HG02798 (cell line): ENCODE results near the gene OR2T27.
"Not testable (repeated sequence)": the region's sequence is repeated elsewhere in the genome, so short reads cannot be mapped to it uniquely, and the experiment has no call there.

Source experiments
- ATAC-seq: cut with Tn5 transposase; IDR thresholded peaks from one replicate; pipeline ENCODE4 v1.9.1; 2021; ENCODE audit warnings: mild to moderate bottlenecking; ENCODE audit not compliant: unreplicated experiment, poor library complexity

Gene OR2T27, protein sequence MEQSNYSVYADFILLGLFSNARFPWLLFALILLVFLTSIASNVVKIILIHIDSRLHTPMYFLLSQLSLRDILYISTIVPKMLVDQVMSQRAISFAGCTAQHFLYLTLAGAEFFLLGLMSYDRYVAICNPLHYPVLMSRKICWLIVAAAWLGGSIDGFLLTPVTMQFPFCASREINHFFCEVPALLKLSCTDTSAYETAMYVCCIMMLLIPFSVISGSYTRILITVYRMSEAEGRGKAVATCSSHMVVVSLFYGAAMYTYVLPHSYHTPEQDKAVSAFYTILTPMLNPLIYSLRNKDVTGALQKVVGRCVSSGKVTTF

DNA sequence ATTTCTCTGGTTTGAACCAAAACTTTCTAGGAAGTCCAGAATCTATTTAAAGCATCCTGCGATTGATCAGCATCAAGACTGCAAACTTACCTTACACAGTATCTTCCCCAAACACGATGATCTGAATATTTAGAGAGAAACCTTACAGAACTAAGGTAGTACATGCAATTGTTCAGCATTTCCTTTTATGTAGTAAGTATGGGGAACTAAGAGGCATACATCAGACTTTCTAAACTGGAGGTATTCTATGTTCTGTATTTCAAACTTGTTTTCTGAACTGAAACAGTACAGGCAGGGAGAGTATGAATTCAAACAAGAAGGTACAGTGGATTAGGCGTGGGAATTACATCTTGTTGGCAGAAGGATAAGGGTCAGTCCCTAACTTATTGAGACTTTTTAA, at the start of gene OR2T27:
Gene OR2T27 (minus strand): TSS at position 175 of the 400 bp plus-strand sequence. CDS start 4,644 bp downstream, outside the sequence.
- not testable (repeated sequence) for ATAC-seq

- no peak for ATAC-seq
These were observed 49.3 kb upstream of the OR2T27 start for GRCh38 chr1:248704606-248705005.

GRCh38 chr1:248703674-248704073, 48.3 kb upstream of the OR2T27 start:
- ATAC-seq: no peak

GRCh38 chr1:248702714-248703113, 47.4 kb upstream of the OR2T27 start, which contains the start of gene OR14I1:
OR14I1 (minus strand) TSS chr1:248702766.
- no peak for ATAC-seq

GRCh38 chr1:248699099-248699498, 43.8 kb upstream of the OR2T27 start:
- ATAC-seq: no peak

GRCh38 chr1:248697907-248698306, 42.6 kb upstream of the OR2T27 start:
- ATAC-seq: no peak

- ATAC-seq: no peak
These were observed 41.4 kb upstream of the OR2T27 start for GRCh38 chr1:248696774-248697173.

DNA sequence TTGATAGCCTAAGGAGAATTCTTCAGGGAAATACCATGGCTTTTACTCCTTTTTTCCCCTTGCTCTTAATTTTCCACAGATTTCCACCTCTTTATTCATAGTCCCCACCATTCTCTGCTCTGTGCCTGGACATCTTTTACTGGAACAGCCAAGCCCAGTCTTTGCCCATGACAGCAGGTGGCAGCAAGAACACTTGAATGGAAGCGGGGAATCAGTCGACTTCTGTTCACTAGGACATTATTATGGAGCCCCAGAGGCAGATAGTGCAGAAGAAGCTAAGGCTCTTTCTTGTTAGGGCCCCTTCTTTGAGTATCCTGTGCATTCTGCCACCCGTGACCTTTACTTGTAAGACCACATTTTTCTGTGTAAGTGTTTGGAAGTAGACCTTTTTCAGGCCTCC, 40.9 kb upstream of the OR2T27 start:
- ATAC-seq: no peak

DNA sequence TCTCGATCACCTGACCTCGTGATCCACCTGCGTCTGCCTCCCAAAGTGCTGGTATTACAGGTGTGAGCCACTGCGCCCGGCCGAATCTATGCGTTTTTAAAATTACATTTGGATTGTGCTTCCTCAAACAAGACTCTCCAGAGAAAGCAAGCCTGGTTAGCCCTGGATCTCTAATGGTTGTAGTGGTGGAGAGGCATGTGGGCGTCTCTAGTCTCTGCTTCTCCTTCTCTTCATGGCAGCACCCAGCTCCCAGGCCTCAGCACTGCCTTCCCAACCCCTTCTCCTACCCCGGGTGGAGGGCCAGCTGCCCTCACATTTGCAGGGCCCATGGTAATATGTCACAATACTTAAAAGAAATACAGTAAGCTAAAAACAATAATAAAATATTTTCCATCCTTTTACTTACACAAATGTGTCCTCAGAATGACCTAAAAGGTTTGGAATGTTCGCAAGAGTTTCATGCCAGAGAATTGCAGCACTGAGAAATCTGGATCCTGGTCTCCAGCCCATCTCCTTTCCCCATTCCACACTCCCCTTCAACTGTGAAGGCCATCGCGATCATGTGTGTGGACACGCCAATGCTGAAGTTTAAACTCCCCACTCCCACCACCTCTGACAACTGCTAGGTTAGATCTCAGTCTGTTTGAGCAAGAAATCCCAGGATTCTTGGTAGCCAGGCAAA, 40.3 kb upstream of the OR2T27 start:
- no peak for ATAC-seq

DNA sequence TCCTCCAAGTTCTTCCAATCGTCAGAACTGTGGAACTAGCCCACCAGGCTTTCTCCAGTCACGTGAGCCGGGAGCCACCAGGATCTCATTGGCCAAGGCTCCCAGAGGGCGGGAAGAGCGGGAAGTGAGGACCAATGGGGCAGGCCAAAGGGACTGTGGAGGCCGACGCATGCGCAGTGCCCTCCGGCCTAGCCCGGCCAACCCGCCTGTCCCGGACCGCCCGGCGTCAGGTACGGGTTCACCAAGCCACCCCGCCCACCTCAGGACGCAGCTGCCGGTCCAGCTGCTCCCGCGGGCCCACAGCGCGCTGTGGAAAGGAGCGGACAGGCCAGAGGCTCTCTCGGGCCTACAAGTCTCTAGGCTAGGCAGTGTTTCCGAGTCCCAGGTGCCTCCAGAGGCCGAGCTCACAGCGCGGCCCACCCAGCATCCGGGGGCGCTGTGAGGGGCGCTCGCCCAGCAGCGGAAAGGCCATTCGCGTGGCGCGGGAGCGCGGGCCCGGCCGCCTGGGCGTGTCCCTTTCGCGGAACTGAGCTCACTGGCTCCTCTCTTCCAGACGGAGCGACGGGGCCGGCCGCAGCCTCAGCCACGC, 36.3 kb upstream of the OR2T27 start:
- ATAC-seq: no peak

DNA sequence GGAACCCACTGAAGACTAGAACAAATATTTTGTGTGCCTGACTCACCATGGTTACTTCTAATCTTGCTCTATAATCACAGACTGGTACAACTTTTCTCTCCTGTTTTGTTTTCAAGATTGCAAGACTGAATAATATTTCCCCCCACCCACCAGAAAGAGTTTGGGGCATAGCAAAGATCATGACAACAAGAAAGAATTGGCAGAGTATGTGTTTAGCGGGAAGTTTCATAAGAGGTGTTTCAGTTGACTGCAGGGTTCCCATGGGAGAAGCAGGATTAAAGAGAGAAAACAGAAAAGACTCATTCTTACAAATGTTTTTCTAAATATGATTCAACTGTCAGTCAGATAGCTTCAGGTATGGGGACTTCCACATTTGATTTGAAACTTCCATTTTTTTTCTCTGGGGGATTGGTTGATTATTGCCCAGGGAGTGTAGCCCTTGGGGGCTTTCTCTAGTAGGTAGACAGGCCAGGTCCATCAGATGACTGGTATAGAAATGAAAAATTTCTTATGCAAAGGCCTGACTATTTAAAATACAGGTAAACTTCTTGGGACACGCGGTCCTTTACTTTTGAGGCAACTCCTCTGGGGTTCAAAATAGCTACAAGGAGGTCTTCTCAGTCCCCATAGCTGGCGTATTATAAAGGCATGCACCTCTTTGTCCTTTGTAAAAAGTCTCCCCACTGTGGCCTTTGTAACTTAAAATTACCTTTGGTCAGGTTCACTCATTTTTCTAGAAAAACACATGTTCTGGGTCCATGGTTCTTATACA, 33.4 kb upstream of the OR2T27 start:
- ATAC-seq: peak; percentile 69

DNA sequence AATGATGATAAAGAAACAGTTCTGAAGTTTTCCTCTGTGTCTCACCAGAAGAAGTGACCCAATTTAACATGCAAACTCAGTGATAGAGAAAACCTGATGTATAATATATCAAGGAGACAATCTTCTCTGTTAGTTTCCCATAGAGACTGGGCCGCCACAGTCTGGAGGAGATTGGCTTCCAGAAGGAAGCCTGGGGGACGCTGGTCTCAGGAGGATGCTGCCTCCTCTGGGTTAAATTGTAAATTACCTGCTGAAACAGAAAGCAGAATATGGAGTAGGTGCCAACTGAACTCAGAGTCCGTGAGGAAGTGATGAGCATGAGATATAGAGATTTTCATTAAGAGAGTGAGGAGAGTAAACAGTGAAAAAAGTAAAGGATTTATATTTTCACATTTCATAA, 31.5 kb upstream of the OR2T27 start:
- peak; percentile 93 for ATAC-seq

DNA sequence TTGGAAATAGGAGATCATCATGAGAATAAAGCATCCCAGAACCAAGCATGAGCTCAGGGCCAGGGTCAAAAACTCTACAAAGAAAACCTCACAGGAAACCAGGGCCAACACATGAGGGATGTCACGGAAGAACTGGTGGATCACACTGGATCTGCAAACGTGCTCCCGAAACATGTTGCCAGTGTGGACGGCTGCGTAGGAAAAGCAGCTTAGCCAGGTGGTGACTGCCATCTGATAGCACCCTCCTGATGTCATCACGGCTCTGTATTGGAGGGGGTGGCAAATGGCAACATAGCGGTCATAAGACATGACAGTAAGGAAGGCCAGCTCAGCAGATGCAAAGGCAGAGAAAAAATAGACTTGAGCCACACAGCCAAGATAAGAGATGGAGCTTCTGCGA, 26.3 kb upstream of the OR2T27 start:
- ATAC-seq: no peak

DNA sequence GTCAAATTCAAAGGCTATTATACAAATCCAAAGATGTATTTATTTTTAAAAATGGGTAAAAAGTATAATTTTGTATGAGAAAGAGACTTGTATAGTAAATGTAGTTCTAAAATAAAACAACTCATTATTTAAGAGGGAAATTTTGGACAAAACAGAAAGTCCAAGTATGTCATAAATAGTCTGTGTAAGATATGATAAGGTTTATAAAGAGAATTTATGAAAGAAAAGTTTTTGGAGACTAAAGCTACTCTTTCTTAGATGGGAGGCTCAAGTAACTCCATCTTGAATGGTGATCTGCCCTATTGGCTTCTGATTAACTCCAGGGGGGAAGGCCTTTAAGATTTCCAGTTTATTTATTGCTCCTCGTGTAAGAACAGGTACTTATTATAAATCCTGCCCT, 14.7 kb upstream of the OR2T27 start:
- ATAC-seq: no peak

GRCh38 chr1:248663453-248664328, 8.4 kb upstream of the OR2T27 start:
- peak; percentile 97 for ATAC-seq

GRCh38 chr1:248656797-248657196, 1.5 kb upstream of the OR2T27 start:
- ATAC-seq: peak; percentile 60

GRCh38 chr1:248648770-248649536, 6.4 kb downstream of the OR2T27 start:
- not testable (repeated sequence) for ATAC-seq

- not testable (repeated sequence) for ATAC-seq
These were observed 10.2 kb downstream of the OR2T27 start, which contains the start of gene OR2T35 for GRCh38 chr1:248645178-248645577. OR2T35 (minus strand) TSS chr1:248645278; CDS start chr1:248639258, 6,020 bp downstream.
